ENCODE data around the gene STC2.

GRCh38 chr5:173312821-173313220 lies 15.4 kb downstream of the STC2 start:
- TF ChIP-seq JUN (CRISPR knock-in tag; IDR thresholded peaks at IDR 0.05) = no peak
- TF ChIP-seq CTCF (IDR thresholded peaks at IDR 0.05) = no peak
- no peak for TF ChIP-seq CBFB (CRISPR knock-in tag; IDR thresholded peaks at IDR 0.05; ENCODE audit: low read depth)
- no peak for TF ChIP-seq PREB (CRISPR knock-in tag; IDR thresholded peaks at IDR 0.05; ENCODE audit: borderline replicate concordance)
- TF ChIP-seq E2F1 (CRISPR knock-in tag; IDR thresholded peaks at IDR 0.05) = no peak
- TF ChIP-seq SP1 (CRISPR knock-in tag; conservative IDR thresholded peaks at IDR 0.05) = no peak
- no peak for TF ChIP-seq TP53 (CRISPR knock-in tag; IDR thresholded peaks at IDR 0.05)
- TF ChIP-seq FOXP4 (CRISPR knock-in tag; IDR thresholded peaks at IDR 0.05) = no peak
- no peak for TF ChIP-seq MAX (CRISPR knock-in tag; IDR thresholded peaks at IDR 0.05)

All from WTC11 (cell line).